ENCODE data around the gene PPP1R9A.
"Not testable (repeated sequence)": the region's sequence is repeated elsewhere in the genome, so short reads cannot be mapped to it uniquely, and the experiment has no call there.

Gene PPP1R9A

DNA sequence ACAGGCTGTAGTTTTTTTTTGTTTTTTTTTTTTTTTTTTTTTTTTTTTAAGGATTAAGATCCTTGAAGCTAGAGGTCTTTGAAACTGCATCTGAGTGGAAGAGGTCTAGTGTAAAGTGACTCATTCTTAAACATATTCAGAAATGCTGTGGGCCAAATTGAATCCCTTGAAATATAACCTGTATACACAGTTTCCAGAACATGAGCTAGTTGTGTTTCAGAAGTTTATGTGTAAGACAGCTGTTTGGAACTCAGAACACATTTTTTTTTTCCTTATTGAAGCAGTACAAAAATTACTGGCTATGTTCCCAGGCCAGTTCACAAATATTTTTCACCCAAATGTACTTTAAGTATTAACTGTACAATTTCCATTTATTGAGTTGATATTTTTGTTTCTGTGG lies 67.9 kb downstream of the PPP1R9A start:
- no peak overlapping the region for H3K27ac ChIP-seq
- TF ChIP-seq ZFX (IDR thresholded peaks at IDR 0.05) = no peak

- no peak for TF ChIP-seq ZFX (IDR thresholded peaks at IDR 0.05)
- TF ChIP-seq, protein P1, sequence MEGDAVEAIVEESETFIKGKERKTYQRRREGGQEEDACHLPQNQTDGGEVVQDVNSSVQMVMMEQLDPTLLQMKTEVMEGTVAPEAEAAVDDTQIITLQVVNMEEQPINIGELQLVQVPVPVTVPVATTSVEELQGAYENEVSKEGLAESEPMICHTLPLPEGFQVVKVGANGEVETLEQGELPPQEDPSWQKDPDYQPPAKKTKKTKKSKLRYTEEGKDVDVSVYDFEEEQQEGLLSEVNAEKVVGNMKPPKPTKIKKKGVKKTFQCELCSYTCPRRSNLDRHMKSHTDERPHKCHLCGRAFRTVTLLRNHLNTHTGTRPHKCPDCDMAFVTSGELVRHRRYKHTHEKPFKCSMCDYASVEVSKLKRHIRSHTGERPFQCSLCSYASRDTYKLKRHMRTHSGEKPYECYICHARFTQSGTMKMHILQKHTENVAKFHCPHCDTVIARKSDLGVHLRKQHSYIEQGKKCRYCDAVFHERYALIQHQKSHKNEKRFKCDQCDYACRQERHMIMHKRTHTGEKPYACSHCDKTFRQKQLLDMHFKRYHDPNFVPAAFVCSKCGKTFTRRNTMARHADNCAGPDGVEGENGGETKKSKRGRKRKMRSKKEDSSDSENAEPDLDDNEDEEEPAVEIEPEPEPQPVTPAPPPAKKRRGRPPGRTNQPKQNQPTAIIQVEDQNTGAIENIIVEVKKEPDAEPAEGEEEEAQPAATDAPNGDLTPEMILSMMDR (conservative IDR thresholded peaks at IDR 0.05) = no peak
- no peak overlapping the region for H3K27ac ChIP-seq
These were observed 73.2 kb downstream of the PPP1R9A start for GRCh38 chr7:94980418-94981142.

GRCh38 chr7:94995921-94996320 lies 88.5 kb downstream of the PPP1R9A start:
- H3K27ac ChIP-seq = no peak overlapping the region
- no peak for TF ChIP-seq ZFX (IDR thresholded peaks at IDR 0.05)
- TF ChIP-seq, protein P1 (conservative IDR thresholded peaks at IDR 0.05) = no peak

GRCh38 chr7:94996369-94996768 lies 89.0 kb downstream of the PPP1R9A start:
- TF ChIP-seq, protein P1 (conservative IDR thresholded peaks at IDR 0.05) = no peak
- TF ChIP-seq ZFX (IDR thresholded peaks at IDR 0.05) = no peak
- H3K27ac ChIP-seq = no peak overlapping the region

- TF ChIP-seq, protein P1 (conservative IDR thresholded peaks at IDR 0.05) = no peak
- no peak for TF ChIP-seq ZFX (IDR thresholded peaks at IDR 0.05)
- H3K27ac ChIP-seq = no peak overlapping the region
These were observed 90.2 kb downstream of the PPP1R9A start for GRCh38 chr7:94997547-94997946.

GRCh38 chr7:94998266-94999068 lies 91.1 kb downstream of the PPP1R9A start:
- no peak overlapping the region for H3K27ac ChIP-seq
- TF ChIP-seq, protein P1 (conservative IDR thresholded peaks at IDR 0.05) = no peak
- TF ChIP-seq ZFX (IDR thresholded peaks at IDR 0.05) = no peak

GRCh38 chr7:94999069-94999351 lies 91.6 kb downstream of the PPP1R9A start:
- H3K27ac ChIP-seq = no peak overlapping the region
- no peak for TF ChIP-seq ZFX (IDR thresholded peaks at IDR 0.05)
- TF ChIP-seq, protein P1 (conservative IDR thresholded peaks at IDR 0.05) = no peak

DNA sequence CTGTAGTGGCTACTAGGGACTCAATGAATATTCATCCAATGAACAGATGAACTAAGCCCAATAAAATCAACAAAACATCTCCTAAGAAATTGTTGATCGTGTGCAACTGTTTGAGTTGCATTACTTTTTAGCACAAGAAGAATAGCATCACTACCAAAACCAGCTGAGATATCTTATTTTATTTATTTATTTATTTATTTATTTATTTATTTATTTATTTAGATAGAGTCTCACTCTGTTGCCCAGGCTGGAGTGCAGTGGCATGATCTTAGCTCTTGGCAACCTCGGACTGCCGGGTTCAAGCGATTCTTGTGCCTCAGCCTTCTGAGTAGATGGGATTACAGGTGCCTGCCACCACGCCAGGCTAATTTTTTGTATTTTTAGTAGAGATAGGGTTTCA lies 92.2 kb downstream of the PPP1R9A start:
- H3K27ac ChIP-seq = not testable (repeated sequence)
